GM10248 (cell line): ENCODE measurements around the gene HSP90AB1.

Experiments
- CTCF ChIA-PET: fragments of 300-600 bp; sonication (Branson Sonifier 250); formaldehyde crosslinking; extraction: SDS; loops from one replicate; lab custom pipeline; 2021; ENCODE audit warnings: antibody characterized with exemption; lab: Yijun Ruan, JAX
- POLR2A ChIA-PET: fragments of 350-650 bp; sonication (Branson Sonifier 250); formaldehyde crosslinking; extraction: SDS; loops from one replicate; lab custom pipeline; 2020; ENCODE audit warnings: antibody characterized with exemption; lab: Yijun Ruan, JAX
- DNase-seq: peaks from one replicate; pipeline ENCODE4 v3.0.0; 2012; ENCODE audit errors: extremely low spot score
- TF ChIP-seq, protein P1 (sequence below): IDR thresholded peaks from 2 replicates; pipeline ENCODE4 v1.5.1; 2012; ENCODE audit warnings: mild to moderate bottlenecking, low read depth; ENCODE audit errors: extremely low read depth, missing control alignments, control extremely low read depth

Gene HSP90AB1

DNA sequence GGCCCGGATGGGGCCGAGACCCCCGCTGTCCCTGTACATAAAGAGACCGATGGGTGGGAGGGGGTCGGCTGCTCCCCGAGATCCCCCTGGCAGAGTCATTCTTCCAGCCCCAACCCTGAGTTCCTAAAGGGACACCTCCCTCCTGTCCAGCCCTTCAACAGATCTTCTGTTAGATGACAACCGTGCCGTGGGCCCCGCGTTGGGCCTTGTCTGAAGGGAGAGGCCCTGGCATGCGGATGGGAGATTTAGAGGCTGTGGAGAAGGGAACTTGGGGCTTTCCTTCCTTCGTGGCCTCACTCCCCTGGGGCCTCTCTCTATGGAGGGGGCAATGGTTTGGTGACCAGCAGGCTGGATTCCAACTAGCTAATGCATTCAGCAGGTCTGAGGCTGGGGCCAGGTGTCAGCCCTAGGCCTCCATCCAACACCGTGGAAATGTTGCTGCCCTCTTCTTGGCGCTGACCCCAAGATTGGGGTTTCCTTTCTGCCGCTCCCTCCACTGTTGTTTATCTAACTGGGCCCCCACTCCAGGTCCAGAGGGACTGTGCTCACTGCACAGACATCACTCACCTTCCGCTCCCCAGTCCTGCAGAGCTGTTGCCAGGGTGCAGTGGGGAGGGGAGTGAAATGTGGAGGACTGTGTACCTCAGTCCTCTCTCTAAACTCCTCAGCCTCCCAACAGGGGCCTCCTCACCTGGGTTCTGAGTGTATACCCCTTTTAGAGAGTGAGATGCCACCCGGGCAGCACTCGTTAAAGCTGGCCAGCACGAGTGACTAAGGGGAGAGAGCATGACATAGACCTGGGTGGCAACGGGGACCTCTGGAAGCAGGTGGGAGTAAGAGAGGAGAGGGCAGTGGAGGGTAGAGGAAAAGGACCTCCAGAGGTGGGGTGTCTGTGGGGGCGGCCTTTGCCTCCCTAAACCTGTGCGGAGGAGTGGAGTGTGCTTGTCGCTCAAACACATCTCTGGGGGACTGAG lies 30.1 kb downstream of the HSP90AB1 start:
- TF ChIP-seq, protein P1, sequence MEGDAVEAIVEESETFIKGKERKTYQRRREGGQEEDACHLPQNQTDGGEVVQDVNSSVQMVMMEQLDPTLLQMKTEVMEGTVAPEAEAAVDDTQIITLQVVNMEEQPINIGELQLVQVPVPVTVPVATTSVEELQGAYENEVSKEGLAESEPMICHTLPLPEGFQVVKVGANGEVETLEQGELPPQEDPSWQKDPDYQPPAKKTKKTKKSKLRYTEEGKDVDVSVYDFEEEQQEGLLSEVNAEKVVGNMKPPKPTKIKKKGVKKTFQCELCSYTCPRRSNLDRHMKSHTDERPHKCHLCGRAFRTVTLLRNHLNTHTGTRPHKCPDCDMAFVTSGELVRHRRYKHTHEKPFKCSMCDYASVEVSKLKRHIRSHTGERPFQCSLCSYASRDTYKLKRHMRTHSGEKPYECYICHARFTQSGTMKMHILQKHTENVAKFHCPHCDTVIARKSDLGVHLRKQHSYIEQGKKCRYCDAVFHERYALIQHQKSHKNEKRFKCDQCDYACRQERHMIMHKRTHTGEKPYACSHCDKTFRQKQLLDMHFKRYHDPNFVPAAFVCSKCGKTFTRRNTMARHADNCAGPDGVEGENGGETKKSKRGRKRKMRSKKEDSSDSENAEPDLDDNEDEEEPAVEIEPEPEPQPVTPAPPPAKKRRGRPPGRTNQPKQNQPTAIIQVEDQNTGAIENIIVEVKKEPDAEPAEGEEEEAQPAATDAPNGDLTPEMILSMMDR = no peak
- DNase-seq = no peak
- POLR2A ChIA-PET = interaction anchor here (1.3 kb wide), 1 partner anchor 21 kb away, joined by 3 read pairs; no protein-coding TSS in a partner anchor
- CTCF ChIA-PET = interaction anchor here (1.2 to 3.1 kb wide), 6 partner anchors 9 to 104 kb away, joined by 3 to 19 read pairs (median 6); partner anchors contain the start of gene AARS2

DNA sequence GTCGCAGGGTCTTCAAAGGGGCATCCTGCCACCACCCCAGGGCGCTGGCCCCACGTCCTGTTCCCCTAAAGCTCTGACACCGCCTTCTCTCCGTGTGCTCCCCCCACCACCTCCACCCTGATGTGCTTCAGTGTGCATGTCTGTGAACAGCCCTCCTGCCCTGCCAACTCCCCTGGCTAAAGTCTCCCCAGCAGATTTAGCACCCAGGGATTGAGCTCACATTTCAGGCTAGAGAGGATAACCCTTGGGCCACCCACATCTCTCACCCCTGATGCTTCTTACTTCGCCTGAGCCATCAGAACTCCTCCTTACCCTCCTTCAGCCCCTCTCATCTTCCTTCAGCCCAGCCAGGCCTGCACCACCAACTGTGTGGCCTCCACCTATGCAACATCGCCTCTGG lies 30.9 kb downstream of the HSP90AB1 start:
- ChIA-PET CTCF (interaction anchor here (1.1 to 3.1 kb wide), 8 partner anchors 10 to 105 kb away, joined by 3 to 19 read pairs (median 4); partner anchors contain the start of gene AARS2), POLR2A (interaction anchor here (0.6 kb wide), 1 partner anchor 117 kb away, joined by 4 read pairs; no protein-coding TSS in a partner anchor)
- TF ChIP-seq, protein P1 = no peak
- DNase-seq = no peak

DNA sequence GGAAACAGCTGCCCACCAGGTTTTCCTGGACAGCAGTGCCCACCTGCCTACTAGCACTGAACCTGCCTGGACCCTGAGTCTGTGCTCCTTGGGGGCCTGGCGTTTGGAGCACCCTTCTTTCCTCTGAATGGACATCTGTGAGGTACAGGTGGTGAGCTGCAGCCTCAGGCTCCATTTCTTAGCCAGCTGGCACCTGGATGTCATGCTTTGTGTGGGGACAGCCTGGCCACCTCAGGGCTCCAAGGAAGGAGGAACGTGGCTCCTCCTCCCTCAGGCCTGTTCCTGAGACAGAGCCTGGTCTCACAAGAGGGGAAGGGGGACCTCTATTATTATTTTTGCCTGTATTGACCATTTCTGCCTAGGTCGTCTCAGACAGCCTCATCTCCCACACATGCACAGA lies 31.4 kb downstream of the HSP90AB1 start:
- CTCF ChIA-PET = interaction anchor here (1.1 to 3.1 kb wide), 7 partner anchors 10 to 106 kb away, joined by 3 to 19 read pairs (median 3); partner anchors contain the start of gene AARS2
- POLR2A ChIA-PET = interaction anchor here (0.6 kb wide), 2 partner anchors 27 to 117 kb away, joined by 4 read pairs; no protein-coding TSS in a partner anchor
- no peak for DNase-seq
- TF ChIP-seq, protein P1 = no peak

DNA sequence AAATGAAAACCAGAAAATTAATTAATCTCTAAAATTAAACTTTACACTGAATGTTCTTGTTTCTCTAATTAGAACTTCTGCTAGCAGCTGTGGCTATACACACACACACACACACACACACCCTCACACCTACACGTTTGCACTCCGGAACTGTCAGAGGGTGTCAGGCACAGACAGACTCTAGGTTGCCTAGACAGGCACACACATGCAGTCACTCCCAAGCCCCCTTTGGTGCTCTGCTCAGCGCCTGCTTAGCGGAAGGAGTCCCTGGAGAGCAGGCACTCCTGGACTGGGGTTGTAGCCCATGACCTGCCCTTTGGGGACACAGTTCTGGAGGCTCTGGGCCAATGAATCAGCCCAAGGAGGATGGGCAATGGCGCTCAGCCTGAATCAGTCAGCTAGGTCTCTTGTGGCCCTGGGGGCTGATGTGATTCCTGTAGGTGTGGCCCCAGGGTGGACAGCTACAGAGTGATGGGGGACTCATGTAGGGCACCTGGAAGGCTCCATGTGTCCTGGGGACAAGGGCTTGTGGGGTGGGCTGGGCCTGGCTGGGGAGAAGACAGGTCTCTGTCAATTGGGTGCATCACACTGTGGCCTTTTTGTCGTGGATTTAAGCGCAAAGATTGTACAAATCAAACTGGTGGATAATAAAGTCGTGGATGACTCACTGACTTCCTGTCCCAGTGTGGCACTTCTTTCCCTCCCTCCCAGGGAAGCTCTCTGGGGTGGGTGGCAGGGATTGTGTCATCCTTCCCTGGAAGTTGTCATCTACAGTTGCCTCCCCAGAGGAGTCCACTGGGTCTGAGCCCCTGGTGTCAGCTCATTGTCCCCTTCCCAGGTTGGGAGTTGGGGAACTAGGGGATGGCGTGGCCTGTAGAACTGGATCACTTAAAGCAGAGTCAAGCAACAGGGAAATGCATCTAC lies 32.1 kb downstream of the HSP90AB1 start:
- CTCF ChIA-PET = interaction anchor here (1.1 to 3.1 kb wide), 6 partner anchors 9 to 106 kb away, joined by 3 to 19 read pairs (median 4); partner anchors contain the start of gene AARS2
- no peak for DNase-seq
- TF ChIP-seq, protein P1 = no peak
- POLR2A ChIA-PET = interaction anchor here (0.6 kb wide), 1 partner anchor 26 kb away, joined by 4 read pairs; no protein-coding TSS in a partner anchor

DNA sequence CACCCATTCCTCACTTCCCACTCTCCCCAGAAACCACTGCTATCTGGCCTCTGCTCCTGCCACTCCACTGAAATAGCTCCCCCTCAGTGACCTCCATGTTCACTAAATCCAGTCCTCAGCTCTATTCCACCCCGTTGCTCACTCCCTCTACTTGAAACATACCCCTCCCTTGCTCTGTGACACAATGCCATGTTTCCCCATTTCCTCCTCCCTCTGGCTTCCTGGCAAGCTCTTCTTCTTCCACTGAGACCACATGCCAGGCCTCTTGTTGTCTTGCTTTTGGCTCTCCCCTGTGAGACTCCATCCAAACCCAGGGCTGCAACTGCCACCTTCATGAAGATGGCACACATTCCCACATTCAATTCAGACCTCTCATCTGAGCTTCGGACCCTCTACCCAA lies 37.2 kb downstream of the HSP90AB1 start:
- CTCF ChIA-PET = interaction anchor here (0.8 to 6.5 kb wide), 4 partner anchors 8 to 30 kb away, joined by 3 to 39 read pairs (median 5); partner anchors contain the start of genes AARS2 and TMEM151B
- no peak for DNase-seq

More for the DNA sequence above, 37.2 kb downstream of the HSP90AB1 start:
- POLR2A ChIA-PET = no interaction called here
- TF ChIP-seq, protein P1 = no peak
